K562 (cell line): ENCODE results near the gene TOGARAM2. TPM values are rescaled to one million over a fixed set of nuclear protein-coding genes. Genes with fewer than 3 reads are reported as not detected.

Source experiments
- ATAC-seq: fragments of 200-7000 bp; cut with Tn5 transposase; 3 replicates; pipeline ENCODE4 v1.9.1; 2020; ENCODE audit warnings: moderate library complexity
- BruUV-seq: library from RNA; stranded (reverse); fragments of 400-500 nt; replicated peaks from 2 replicates; lab custom pipeline; 2021; lab: Mats Ljungman, UMichigan
- CTCF ChIA-PET: fragments of 300-600 bp; formaldehyde crosslinking; extraction: SDS; loops from one replicate; lab custom pipeline; 2021; ENCODE audit warnings: low intra/inter-chr PET ratio; lab: Yijun Ruan, JAX
- POLR2A ChIA-PET: fragments of 300-600, 350-650 bp; sonication (Branson Sonifier 250); formaldehyde crosslinking; extraction: SDS; loops from one replicate; lab custom pipeline; 2021; ENCODE audit warnings: antibody characterized with exemption, inconsistent platforms; lab: Yijun Ruan, JAX
- DNase-seq, 4 experiments: peaks; one replicate each; pipeline versions ENCODE4 v3.0.0 to v3.0.0-alpha.2; 2011 to 2018; ENCODE audit warnings: low spot score in 3 of 4, mixed read lengths in 3 of 4; ENCODE audit errors: extremely low read depth in 1 of 4
- FAIRE-seq: peaks from 2 replicates; lab custom pipeline; 2011; peaks lifted over from hg19 to GRCh38; lab: Jason Lieb, UNC
- H2AFZ ChIP-seq: 2 replicates; pipeline ENCODE4 v1.6.0; 2011; ENCODE audit warnings: low read depth, low read length, control low read depth, inconsistent platforms
- H3K27ac ChIP-seq: fragments of 200-600 bp; 3 replicates; pipeline ENCODE4 v1.8.0; 2011; ENCODE audit warnings: low read depth, mild to moderate bottlenecking, control low read depth, inconsistent platforms, low read length, moderate library complexity, mixed read lengths; ENCODE audit errors: extremely low read depth
- H3K27me3 ChIP-seq, 2 experiments: fragments of 300-600 bp in 1 of 2; 2 replicates in 1 of 2; 3 replicates in 1 of 2; pipeline versions ENCODE4 v1.6.0 to v1.8.0; 2011; ENCODE audit warnings: inconsistent platforms in 2 of 2, low read length in 2 of 2, mild to moderate bottlenecking in 1 of 2, mixed read lengths in 1 of 2, moderate library complexity in 1 of 2; ENCODE audit not compliant: control insufficient read depth in 2 of 2, insufficient read depth in 2 of 2
- H3K36me3 ChIP-seq: fragments of 300-600 bp; 3 replicates; pipeline ENCODE4 v1.8.0; 2011; ENCODE audit warnings: mild to moderate bottlenecking, low read length, inconsistent platforms; ENCODE audit not compliant: control insufficient read depth, insufficient read depth
- H3K4me1 ChIP-seq, 2 experiments: fragments of 200-600 bp in 1 of 2; replicated peaks in 1 of 2; 2 replicates in 1 of 2; 3 replicates in 1 of 2; pipeline versions ENCODE4 v1.5.1 to v1.8.0; 2011; ENCODE audit warnings: inconsistent platforms in 2 of 2, low read length in 2 of 2, mild to moderate bottlenecking in 1 of 2, mixed read lengths in 1 of 2, moderate library complexity in 1 of 2; ENCODE audit not compliant: control insufficient read depth in 2 of 2, insufficient read depth in 2 of 2
- H3K4me2 ChIP-seq: 2 replicates; pipeline ENCODE4 v1.6.1; 2011; ENCODE audit warnings: low read length, control low read depth, inconsistent platforms, mixed read lengths; ENCODE audit not compliant: insufficient read depth
- H3K4me3 ChIP-seq: fragments of 200-600 bp; sonication (generic), shearing (Covaris generic); 2 replicates; pipeline ENCODE4 v1.5.1; 2016; ENCODE audit warnings: control low read depth, inconsistent platforms
- H3K79me2 ChIP-seq: fragments of 200-600 bp; 3 replicates; pipeline ENCODE4 v1.8.0; 2011; ENCODE audit warnings: low read length, inconsistent platforms; ENCODE audit not compliant: control insufficient read depth, insufficient read depth
- H3K9ac ChIP-seq, 2 experiments: 2 replicates each; pipeline versions ENCODE4 v1.6.0 to v1.6.1; 2011; ENCODE audit warnings: low read depth in 2 of 2, low read length in 2 of 2, control low read depth in 1 of 2, inconsistent platforms in 1 of 2, mild to moderate bottlenecking in 1 of 2, mixed read lengths in 1 of 2; ENCODE audit not compliant: insufficient read depth in 1 of 2
- H3K9me1 ChIP-seq: one replicate; pipeline ENCODE4 v1.6.0; 2011; ENCODE audit warnings: inconsistent platforms, mild to moderate bottlenecking, low read length, moderate library complexity; ENCODE audit not compliant: control insufficient read depth, insufficient read depth
- H3K9me3 ChIP-seq: replicated peaks from 2 replicates; pipeline ENCODE4 v1.5.1; 2011; ENCODE audit warnings: low read depth, low read length, inconsistent platforms; ENCODE audit not compliant: control insufficient read depth, insufficient read depth
- H4K20me1 ChIP-seq: replicated peaks from 2 replicates; pipeline ENCODE4 v1.6.1; 2011; ENCODE audit warnings: low read length, inconsistent platforms, mixed read lengths; ENCODE audit not compliant: control insufficient read depth, insufficient read depth
- BCL6 ChIP-seq: fragments of 250-450 bp; sonication (Bioruptor Pico); IDR thresholded peaks from 2 replicates; pipeline ENCODE4 v1.4.0; 2020
- CHAMP1 ChIP-seq: fragments of 450-650 bp; IDR thresholded peaks from 2 replicates; pipeline ENCODE4 v1.6.1; 2016; ENCODE audit warnings: mild to moderate bottlenecking
- ELF4 ChIP-seq: fragments of 450-650 bp; formaldehyde crosslinking; IDR thresholded peaks from 2 replicates; pipeline ENCODE4 v1.4.0; 2022; ENCODE audit warnings: missing genetic modification characterization
- HMGN3 ChIP-seq: IDR thresholded peaks from 2 replicates; pipeline ENCODE4 v1.6.1; 2011; ENCODE audit warnings: borderline replicate concordance, low read depth, mild to moderate bottlenecking, mixed read lengths, low read length; ENCODE audit not compliant: insufficient read length; ENCODE audit errors: extremely low read depth
- ILK ChIP-seq: fragments of 450-650 bp; IDR thresholded peaks from 2 replicates; pipeline ENCODE4 v1.6.1; 2016; ENCODE audit warnings: missing genetic modification characterization, low read depth, mild to moderate bottlenecking, missing compliant biosample characterization, moderate library complexity, borderline replicate concordance
- MTA1 ChIP-seq: fragments of 450-650 bp; IDR thresholded peaks from 2 replicates; pipeline ENCODE4 v1.6.1; 2017; ENCODE audit warnings: borderline replicate concordance
- MYC ChIP-seq, 2 experiments: fragments of 250-450 bp in 1 of 2; sonication (Bioruptor Pico) in 1 of 2; IDR thresholded peaks; 2 replicates each; pipeline versions ENCODE4 v1.5.1 to v1.6.1; 2012 to 2021; ENCODE audit warnings: low read depth in 2 of 2, borderline replicate concordance in 1 of 2, improper control_type of control experiment in 1 of 2, low read length in 1 of 2, mild to moderate bottlenecking in 1 of 2, moderate library complexity in 1 of 2
- NEUROD1 ChIP-seq: fragments of 150-350 bp; IDR thresholded peaks from 2 replicates; pipeline ENCODE4 v1.6.1; 2014; ENCODE audit warnings: borderline replicate concordance, low read length, low read depth; ENCODE audit not compliant: partially characterized antibody
- TAF15 ChIP-seq: fragments of 200-400 bp; formaldehyde crosslinking; IDR thresholded peaks from 2 replicates; pipeline ENCODE4 v1.6.1; 2017; ENCODE audit warnings: mild to moderate bottlenecking, low read depth, low read length, moderate library complexity
- TEAD1 ChIP-seq, 2 experiments: fragments of 450-650 bp in 1 of 2; sonication (generic) in 1 of 2; formaldehyde crosslinking; IDR thresholded peaks; 2 replicates each; pipeline versions ENCODE4 v1.4.0 to v1.8.0; 2020 to 2022; ENCODE audit warnings: mild to moderate bottlenecking in 2 of 2, missing genetic modification reagents in 1 of 2
- ZNF3 ChIP-seq: fragments of 250-450 bp; sonication (Bioruptor Pico); IDR thresholded peaks from 2 replicates; pipeline ENCODE4 v1.5.0; 2021; ENCODE audit warnings: mild to moderate bottlenecking, moderate library complexity
- WGBS: fragments of 100-300 bp; shearing (Covaris generic); methylation state at CpG from one replicate; pipeline ENCODE4 v1.1.6; 2016; ENCODE audit warnings: low coverage, mixed read lengths; ENCODE audit not compliant: insufficient coverage; ENCODE audit errors: missing lambda C conversion rate; 5-methylcytosine and 5-hydroxymethylcytosine counted together
- in situ Hi-C: fragments of 300-500 bp; cut with MboI; formaldehyde crosslinking; loops from 4 replicates; pipeline ENCODE4 v1.15.0; 2018; ENCODE audit warnings: inconsistent platforms, mixed read lengths
- intact Hi-C: fragments of 100-400 bp; cut with micrococcal nuclease; formaldehyde crosslinking; loops from 2 replicates; pipeline ENCODE4 v1.14.2; 2022
- polyA plus RNA-seq, 8 experiments: library from polyadenylated mRNA; depleted of rRNA in 4 of 8; stranded (reverse) in 5 of 8; unstranded in 3 of 8; fragments of >200 nt; fragmentation: Nextera tagmentation in 2 of 8; fragmentation: Illumina TruSeq in 1 of 8; extraction: Ambion mirVana in 2 of 8; extraction: Trizol in 1 of 8; gene quantifications; 2 replicates each; pipeline versions ENCODE4 v1.2.1 to v1.2.3, GENCODE V29; 2011 to 2014; ENCODE audit warnings: inconsistent platforms in 1 of 8, missing spikeins in 1 of 8
- total RNA-seq, 7 experiments: library from RNA; depleted of rRNA in 6 of 7; stranded (reverse); fragments of >200 nt in 6 of 7; fragmentation: Illumina TruSeq in 2 of 7; extraction: Trizol in 2 of 7; gene quantifications; 2 replicates each; pipeline versions ENCODE4 v1.2.1 to v1.2.3, GENCODE V29; 2011 to 2021; ENCODE audit warnings: low replicate concordance in 1 of 7

TOGARAM2 gene
- total and polyA plus RNA-seq, 9 of the 15 experiments (the other 6 are each of a cell fraction or from before 2014, with no cell fraction given) = not detected

GRCh38 chr2:28997847-28998735 lies 17.0 kb downstream of the TOGARAM2 start:
- no peak for TF ChIP-seq ELF4
- no peak for TF ChIP-seq MYC (IDR thresholded peaks at IDR 0.05; ENCODE audit: low read depth, low read length)
- TF ChIP-seq MYC (CRISPR knock-in tag; IDR thresholded peaks at IDR 0.05; ENCODE audit: borderline replicate concordance, low read depth) = no peak
- TF ChIP-seq TEAD1 (CRISPR knock-in tag; IDR thresholded peaks at IDR 0.05) = no peak
- TF ChIP-seq TAF15 = no peak
- TF ChIP-seq BCL6 (CRISPR knock-in tag) = no peak
- TF ChIP-seq ILK (tag) = no peak
- no peak for TF ChIP-seq NEUROD1
- no peak for TF ChIP-seq HMGN3
- no peak for TF ChIP-seq MTA1
- no peak for TF ChIP-seq ZNF3 (CRISPR knock-in tag)
- no peak for TF ChIP-seq CHAMP1
- 0% methylated on average over 16 of the region's 17 CpGs for WGBS

More at GRCh38 chr2:28997847-28998735, 17.0 kb downstream of the TOGARAM2 start:
- no peaks in the 10 kb centered on the region for H3K9me3 ChIP-seq
- CTCF ChIA-PET = no interaction called here
- H3K9me1 ChIP-seq = peaks cover 3% of the 10 kb centered on the region
- ATAC-seq = no peak
- no peaks in the 10 kb centered on the region for H3K36me3 ChIP-seq
- H3K9ac ChIP-seq = no peak overlapping the region; a peak in 1 of 4 replicates
- in situ Hi-C loops = no loop called here
- FAIRE-seq = no peak
- H3K79me2 ChIP-seq = no peaks in the 10 kb centered on the region
- H2AFZ ChIP-seq = no peak overlapping the region
- no peak overlapping the region for H3K4me2 ChIP-seq
- no peak overlapping the region for H3K27ac ChIP-seq
- peaks cover 4% of the 10 kb centered on the region; the same call in 1 of the 2 replicates for H4K20me1 ChIP-seq
- POLR2A ChIA-PET = no interaction called here
- intact Hi-C loops = no loop called here
- DNase-seq = no peak
- peaks cover 19 to 79% of the 10 kb centered on the region in 2 experiments for H3K27me3 ChIP-seq
- no TSS peak for BruUV-seq
- no peak overlapping the region for H3K4me3 ChIP-seq
- peaks cover 0 to 3% of the 10 kb centered on the region in 2 experiments; a peak in 1 of 5 replicates for H3K4me1 ChIP-seq
